ENCODE data around the gene RRBP1. TPM values are rescaled to one million over a fixed set of nuclear protein-coding genes. Genes with fewer than 3 reads are reported as not detected.

RRBP1 gene
- total RNA-seq, 8 experiments from 2014 or later, result 12.2 to 94.0 (median 31.2) TPM

- H3K4me3 ChIP-seq, result peak within 1 kb of the TSS; percentile 83 to 94 (median 90)
- peak within 1 kb of the TSS; percentile 94 to 96 for H3K27ac ChIP-seq
- WGBS, 10 experiments, result 0% methylated on average over 18 of the region's 70 CpGs; no CpG with 5 or more reads in 9 of the 10 experiments
- ATAC-seq (replicated peaks in 6 of 8), result peak; percentile 67 to 88 (median 82)
- in situ Hi-C loops (cut with MboI; ENCODE audit: low pct_unique_long_range_greater_than_20kb in 2 of 9, low sequenced_read_pairs in 9 of 9, unreplicated experiment in 9 of 9), result no loop called here
- H3K4me1 ChIP-seq (replicated peaks in 1 of 2), result peaks cover 6 to 14% of the 10 kb centered on the region in 2 donors
These were observed 112.3 kb downstream of the RRBP1 start, which contains the start of gene DSTN for GRCh38 chr20:17569616-17570346. Gene DSTN (plus strand): TSS chr20:17570075. CDS start chr20:17570209, 134 bp downstream.

GRCh38 chr20:17568972-17569521, 113.0 kb downstream of the RRBP1 start:
- peak; percentile 54 to 70 (median 62) for ATAC-seq (replicated peaks in 6 of 8)
- Histone ChIP-seq H3K27ac (peak overlapping the region in 1 of 2 donors; percentile 65), H3K4me1 (replicated peaks in 1 of 2) (peaks cover 6 to 14% of the 10 kb centered on the region in 2 donors), H3K4me3 (peak overlapping the region; percentile 83 to 94 (median 90))
- in situ Hi-C loops (cut with MboI; ENCODE audit: low pct_unique_long_range_greater_than_20kb in 2 of 9, low sequenced_read_pairs in 9 of 9, unreplicated experiment in 9 of 9), result no loop called here
- WGBS, 10 experiments, result 0 to 7% (median 1%) methylated on average over 1 to 12 of the region's 38 CpGs; no CpG with 5 or more reads in 3 of the 10 experiments

GRCh38 chr20:17568045-17568788, 113.8 kb downstream of the RRBP1 start:
- in situ Hi-C loops (cut with MboI; ENCODE audit: low pct_unique_long_range_greater_than_20kb in 2 of 9, low sequenced_read_pairs in 9 of 9, unreplicated experiment in 9 of 9), result no loop called here
- no peak overlapping the region for H3K27ac ChIP-seq
- 42 to 92% (median 67%) methylated on average over 1 to 5 of the region's 6 CpGs; no CpG with 5 or more reads in 1 of the 10 experiments for WGBS, 10 experiments
- H3K4me3 ChIP-seq, result peak overlapping the region in 3 of 5 donors; percentile 83 to 92 (median 90)
- H3K4me1 ChIP-seq (replicated peaks in 1 of 2), result peaks cover 6 to 14% of the 10 kb centered on the region in 2 donors
- ATAC-seq (replicated peaks in 6 of 8), result no peak

GRCh38 chr20:17566345-17566744, 115.7 kb downstream of the RRBP1 start:
- 38 to 92% (median 60%) methylated on average over 1 to 3 of the region's 3 CpGs; no CpG with 5 or more reads in 1 of the 10 experiments for WGBS, 10 experiments
- in situ Hi-C loops (cut with MboI; ENCODE audit: low pct_unique_long_range_greater_than_20kb in 2 of 9, low sequenced_read_pairs in 9 of 9, unreplicated experiment in 9 of 9), result no loop called here
- no peaks in the 10 kb centered on the region for H3K4me1 ChIP-seq (replicated peaks in 1 of 2)
- no peak for ATAC-seq (replicated peaks in 6 of 8)
- H3K4me3 ChIP-seq, result no peak overlapping the region
- no peak overlapping the region for H3K27ac ChIP-seq

DNA sequence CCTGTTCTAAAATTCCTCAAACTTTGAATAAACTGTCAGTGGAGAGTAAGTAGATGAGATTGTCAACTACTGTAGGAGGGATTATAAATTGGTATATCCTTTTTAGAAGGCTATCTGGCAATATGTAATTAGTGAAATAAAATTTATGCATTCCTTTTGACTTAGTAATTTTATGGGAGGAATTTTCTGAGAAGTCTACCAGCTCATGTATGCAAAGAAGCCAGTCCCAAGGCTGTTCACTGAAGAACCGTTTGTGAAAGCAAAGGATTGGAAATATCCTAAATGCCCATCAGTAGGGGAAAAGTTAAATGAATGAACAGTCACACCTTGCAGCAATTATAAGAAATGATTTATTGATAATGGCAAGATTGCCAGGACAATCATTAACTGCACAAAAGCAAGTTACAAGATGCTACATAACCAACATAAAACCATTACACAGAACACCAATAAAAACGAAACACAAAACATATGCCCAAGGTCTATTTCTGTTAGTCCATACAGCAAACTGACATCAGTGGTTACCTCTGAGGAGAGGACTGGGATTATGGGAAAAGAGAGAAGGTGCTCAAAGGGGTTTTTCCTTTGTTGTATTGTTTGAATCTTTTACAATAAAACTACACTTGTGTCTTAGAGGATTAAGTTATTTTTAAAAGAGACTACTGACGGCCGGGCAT, 116.7 kb downstream of the RRBP1 start:
- Histone ChIP-seq H3K27ac (no peak overlapping the region), H3K4me1 (replicated peaks in 1 of 2) (no peaks in the 10 kb centered on the region), H3K4me3 (no peak overlapping the region)
- 0 to 100% (median 76%) methylated on average over 1 to 4 of the region's 4 CpGs; no CpG with 5 or more reads in 1 of the 10 experiments for WGBS, 10 experiments
- peak in 3 of 8 experiments; percentile 6 to 14 (median 8) for ATAC-seq (replicated peaks in 6 of 8)
- in situ Hi-C loops (cut with MboI; ENCODE audit: low pct_unique_long_range_greater_than_20kb in 2 of 9, low sequenced_read_pairs in 9 of 9, unreplicated experiment in 9 of 9), result no loop called here

Other genes with a start within 250 kb of the RRBP1 start
- 1 to 10 TPM in 6 of 8 experiments, under 1 TPM in 2; 0.49 to 9.6 (median 1.8) TPM for gene BFSP1, start 150.9 kb downstream of the RRBP1 start, total RNA-seq
- 100 to 1,000 TPM; 143 to 386 (median 172) TPM for gene DSTN, start 112.2 kb downstream of the RRBP1 start, total RNA-seq
- not detected for gene BANF2, start 17.7 kb upstream of the RRBP1 start, total RNA-seq

All from motor neuron (in vitro differentiated cells).